Measurements from ENCODE around the gene SLC7A14. TPM values are rescaled to one million over a fixed set of nuclear protein-coding genes. Genes with fewer than 3 reads are reported as not detected.

SLC7A14 gene
- total RNA-seq, 2 donors from 2014 or later = not detected

GRCh38 chr3:170553788-170554757, 31.8 kb downstream of the SLC7A14 start:
- H3K27ac Mint-ChIP-seq = no peak overlapping the region
- H3K27me3 Mint-ChIP-seq (ENCODE audit: low read depth) = peaks cover 45% of the 10 kb centered on the region

GRCh38 chr3:170551252-170551651, 34.6 kb downstream of the SLC7A14 start:
- DNase-seq (no peak), ATAC-seq (replicated peaks in 1 of 2) (no peak)
- H3K27ac Mint-ChIP-seq = no peak overlapping the region
- no peaks in the 10 kb centered on the region for H3K9me3 Mint-ChIP-seq
- H3K4me1 Mint-ChIP-seq (ENCODE audit: low read depth) = no peaks in the 10 kb centered on the region
- H3K36me3 Mint-ChIP-seq (ENCODE audit: insufficient read depth in 2 of 2) = no peaks in the 10 kb centered on the region
- no peak overlapping the region for H3K4me3 Mint-ChIP-seq
- H3K27me3 Mint-ChIP-seq (ENCODE audit: low read depth) = peaks cover 40% of the 10 kb centered on the region

More at GRCh38 chr3:170553788-170554757, 31.8 kb downstream of the SLC7A14 start:
- H3K9me3 Mint-ChIP-seq = no peaks in the 10 kb centered on the region
- DNase-seq = no peak
- ATAC-seq (replicated peaks in 1 of 2) = no peak
- no peaks in the 10 kb centered on the region for H3K4me1 Mint-ChIP-seq (ENCODE audit: low read depth)
- no peaks in the 10 kb centered on the region for H3K36me3 Mint-ChIP-seq (ENCODE audit: insufficient read depth in 2 of 2)
- no peak overlapping the region for H3K4me3 Mint-ChIP-seq

GRCh38 chr3:170542704-170543103, 43.2 kb downstream of the SLC7A14 start:
- ATAC-seq (replicated peaks in 1 of 2) (no peak), DNase-seq (no peak)
- Mint-ChIP-seq H3K27me3 (ENCODE audit: low read depth) (peaks cover 48% of the 10 kb centered on the region), H3K9me3 (no peaks in the 10 kb centered on the region), H3K4me3 (no peak overlapping the region), H3K27ac (no peak overlapping the region), H3K36me3 (ENCODE audit: insufficient read depth in 2 of 2) (no peaks in the 10 kb centered on the region), H3K4me1 (ENCODE audit: low read depth) (no peaks in the 10 kb centered on the region)

- no peak for ATAC-seq (replicated peaks in 1 of 2)
- Mint-ChIP-seq H3K27ac (no peak overlapping the region), H3K9me3 (no peaks in the 10 kb centered on the region), H3K36me3 (ENCODE audit: insufficient read depth in 2 of 2) (no peaks in the 10 kb centered on the region), H3K4me3 (no peak overlapping the region), H3K4me1 (ENCODE audit: low read depth) (no peaks in the 10 kb centered on the region), H3K27me3 (ENCODE audit: low read depth) (peaks cover 47% of the 10 kb centered on the region)
- no peak for DNase-seq
Observed at GRCh38 chr3:170539897-170540296, 46.0 kb downstream of the SLC7A14 start.

GRCh38 chr3:170536712-170537111, 49.2 kb downstream of the SLC7A14 start:
- ATAC-seq (replicated peaks in 1 of 2) (no peak), DNase-seq (no peak)
- no peaks in the 10 kb centered on the region for H3K4me1 Mint-ChIP-seq (ENCODE audit: low read depth)
- no peaks in the 10 kb centered on the region for H3K36me3 Mint-ChIP-seq (ENCODE audit: insufficient read depth in 2 of 2)
- H3K9me3 Mint-ChIP-seq = no peaks in the 10 kb centered on the region
- H3K27ac Mint-ChIP-seq = no peak overlapping the region
- no peak overlapping the region for H3K4me3 Mint-ChIP-seq
- peaks cover 43% of the 10 kb centered on the region for H3K27me3 Mint-ChIP-seq (ENCODE audit: low read depth)

- Mint-ChIP-seq H3K9me3 (no peaks in the 10 kb centered on the region), H3K27ac (no peak overlapping the region)
Observed at GRCh38 chr3:170534227-170534626, 51.6 kb downstream of the SLC7A14 start.

GRCh38 chr3:170532573-170532972, 53.3 kb downstream of the SLC7A14 start:
- no peak overlapping the region for H3K4me3 Mint-ChIP-seq
- no peak overlapping the region for H3K27ac Mint-ChIP-seq
- ATAC-seq (replicated peaks in 1 of 2) = no peak
- H3K9me3 Mint-ChIP-seq = no peaks in the 10 kb centered on the region
- peaks cover 36% of the 10 kb centered on the region for H3K27me3 Mint-ChIP-seq (ENCODE audit: low read depth)
- H3K4me1 Mint-ChIP-seq (ENCODE audit: low read depth) = no peaks in the 10 kb centered on the region
- no peaks in the 10 kb centered on the region for H3K36me3 Mint-ChIP-seq (ENCODE audit: insufficient read depth in 2 of 2)
- no peak for DNase-seq

More at GRCh38 chr3:170534227-170534626, 51.6 kb downstream of the SLC7A14 start:
- Mint-ChIP-seq H3K36me3 (ENCODE audit: insufficient read depth in 2 of 2) (no peaks in the 10 kb centered on the region), H3K27me3 (ENCODE audit: low read depth) (peaks cover 50% of the 10 kb centered on the region), H3K4me3 (no peak overlapping the region), H3K4me1 (ENCODE audit: low read depth) (no peaks in the 10 kb centered on the region)
- DNase-seq = no peak
- ATAC-seq (replicated peaks in 1 of 2) = no peak

GRCh38 chr3:170531657-170532335, 54.1 kb downstream of the SLC7A14 start:
- no peak overlapping the region for H3K27ac Mint-ChIP-seq
- ATAC-seq (replicated peaks in 1 of 2) = no peak
- no peak overlapping the region for H3K4me3 Mint-ChIP-seq
- no peaks in the 10 kb centered on the region for H3K36me3 Mint-ChIP-seq (ENCODE audit: insufficient read depth in 2 of 2)
- H3K9me3 Mint-ChIP-seq = no peaks in the 10 kb centered on the region
- no peaks in the 10 kb centered on the region for H3K4me1 Mint-ChIP-seq (ENCODE audit: low read depth)
- peaks cover 35% of the 10 kb centered on the region for H3K27me3 Mint-ChIP-seq (ENCODE audit: low read depth)
- no peak for DNase-seq

- Mint-ChIP-seq H3K9me3 (no peaks in the 10 kb centered on the region), H3K27ac (no peak overlapping the region), H3K27me3 (ENCODE audit: low read depth) (peaks cover 36% of the 10 kb centered on the region), H3K4me1 (ENCODE audit: low read depth) (no peaks in the 10 kb centered on the region), H3K4me3 (no peak overlapping the region), H3K36me3 (ENCODE audit: insufficient read depth in 2 of 2) (no peaks in the 10 kb centered on the region)
- no peak for DNase-seq
- no peak for ATAC-seq (replicated peaks in 1 of 2)
Observed at GRCh38 chr3:170531054-170531453, 54.8 kb downstream of the SLC7A14 start.

GRCh38 chr3:170529912-170530311, 56.0 kb downstream of the SLC7A14 start:
- DNase-seq (no peak), ATAC-seq (replicated peaks in 1 of 2) (no peak)
- Mint-ChIP-seq H3K27me3 (ENCODE audit: low read depth) (peaks cover 27% of the 10 kb centered on the region), H3K4me3 (no peak overlapping the region), H3K36me3 (ENCODE audit: insufficient read depth in 2 of 2) (no peaks in the 10 kb centered on the region), H3K4me1 (ENCODE audit: low read depth) (no peaks in the 10 kb centered on the region), H3K27ac (no peak overlapping the region), H3K9me3 (no peaks in the 10 kb centered on the region)

- no peaks in the 10 kb centered on the region for H3K4me1 Mint-ChIP-seq (ENCODE audit: low read depth)
- no peak overlapping the region for H3K4me3 Mint-ChIP-seq
- DNase-seq (no peak), ATAC-seq (replicated peaks in 1 of 2) (no peak)
- H3K36me3 Mint-ChIP-seq (ENCODE audit: insufficient read depth in 2 of 2) = no peaks in the 10 kb centered on the region
- H3K27ac Mint-ChIP-seq = no peak overlapping the region
- no peaks in the 10 kb centered on the region for H3K9me3 Mint-ChIP-seq
- peaks cover 30% of the 10 kb centered on the region for H3K27me3 Mint-ChIP-seq (ENCODE audit: low read depth)
Observed at GRCh38 chr3:170529346-170529745, 56.5 kb downstream of the SLC7A14 start.

GRCh38 chr3:170528726-170529125, 57.1 kb downstream of the SLC7A14 start:
- Mint-ChIP-seq H3K27ac (no peak overlapping the region), H3K4me1 (ENCODE audit: low read depth) (no peaks in the 10 kb centered on the region), H3K4me3 (no peak overlapping the region), H3K9me3 (no peaks in the 10 kb centered on the region), H3K27me3 (ENCODE audit: low read depth) (peaks cover 31% of the 10 kb centered on the region), H3K36me3 (ENCODE audit: insufficient read depth in 2 of 2) (no peaks in the 10 kb centered on the region)
- no peak for DNase-seq
- no peak for ATAC-seq (replicated peaks in 1 of 2)

- no peak overlapping the region for H3K4me3 Mint-ChIP-seq
- H3K36me3 Mint-ChIP-seq (ENCODE audit: insufficient read depth in 2 of 2) = no peaks in the 10 kb centered on the region
- ATAC-seq (replicated peaks in 1 of 2) (no peak), DNase-seq (no peak)
- H3K9me3 Mint-ChIP-seq = no peaks in the 10 kb centered on the region
- peaks cover 7% of the 10 kb centered on the region for H3K4me1 Mint-ChIP-seq (ENCODE audit: low read depth)
- no peak overlapping the region for H3K27ac Mint-ChIP-seq
- H3K27me3 Mint-ChIP-seq (ENCODE audit: low read depth) = peaks cover 35% of the 10 kb centered on the region
Observed at GRCh38 chr3:170524073-170524472, 61.8 kb downstream of the SLC7A14 start.

All from activated T-cell treated with anti-CD3 and anti-CD28 coated beads, Interleukin-2, amount 50 U/mL, for 72 hours (primary cell).